HUES6 (cell line): Measurements from ENCODE around the gene INPP4A.

ENCODE experiments used
- H3K27ac ChIP-seq: 2 replicates; pipeline ENCODE4 v1.7.0; 2013; ENCODE audit warnings: low read depth, mild to moderate bottlenecking, low read length, inconsistent platforms
- H3K27me3 ChIP-seq: 2 replicates; pipeline ENCODE4 v1.6.1; 2013; ENCODE audit warnings: low read length; ENCODE audit not compliant: control insufficient read depth, insufficient read depth
- H3K36me3 ChIP-seq: 2 replicates; pipeline ENCODE4 v1.6.1; 2013; ENCODE audit warnings: low read length; ENCODE audit not compliant: control insufficient read depth, insufficient read depth
- H3K4me1 ChIP-seq: 2 replicates; pipeline ENCODE4 v1.6.1; 2013; ENCODE audit warnings: low read length; ENCODE audit not compliant: control insufficient read depth, insufficient read depth
- H3K4me3 ChIP-seq: 2 replicates; pipeline ENCODE4 v1.5.1; 2013; ENCODE audit warnings: low read depth, low read length
- H3K9ac ChIP-seq: one replicate; pipeline ENCODE4 v1.6.1; 2013; ENCODE audit warnings: mild to moderate bottlenecking, low read length
- H3K9me3 ChIP-seq: 2 replicates; pipeline ENCODE4 v1.6.1; 2013; ENCODE audit warnings: low read depth, low read length; ENCODE audit not compliant: control insufficient read depth, insufficient read depth

Gene INPP4A

GRCh38 chr2:98560256-98560771 is 115.7 kb downstream of the INPP4A start:
- Histone ChIP-seq H3K4me3 (no peak overlapping the region), H3K27ac (no peak overlapping the region), H3K27me3 (no peaks in the 10 kb centered on the region), H3K4me1 (no peaks in the 10 kb centered on the region), H3K9ac (no peak overlapping the region), H3K36me3 (peaks cover 67% of the 10 kb centered on the region), H3K9me3 (no peaks in the 10 kb centered on the region)

DNA sequence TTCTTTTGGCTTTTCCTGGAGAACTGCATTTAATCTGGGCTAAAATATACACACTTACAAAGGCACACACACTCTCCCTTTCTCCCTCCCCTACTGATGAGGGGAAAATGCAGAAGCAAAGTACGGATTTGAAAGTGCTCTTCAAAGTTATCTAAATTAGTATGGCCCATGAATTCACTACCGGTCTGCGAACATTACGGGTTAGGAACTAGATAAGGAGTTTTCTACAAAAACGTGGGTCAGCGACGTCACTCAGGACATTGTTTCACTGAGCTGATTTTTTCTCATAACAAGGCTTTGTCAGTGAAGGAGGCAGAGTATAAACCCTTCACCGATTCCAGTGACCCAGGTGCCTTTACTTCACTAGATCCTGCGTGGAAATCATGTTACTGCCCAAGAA is 116.4 kb downstream of the INPP4A start:
- Histone ChIP-seq H3K4me1 (no peaks in the 10 kb centered on the region), H3K4me3 (no peak overlapping the region), H3K9me3 (no peaks in the 10 kb centered on the region), H3K9ac (no peak overlapping the region), H3K27me3 (no peaks in the 10 kb centered on the region), H3K36me3 (peaks cover 67% of the 10 kb centered on the region), H3K27ac (no peak overlapping the region)

- H3K4me3 ChIP-seq: no peak overlapping the region
- H3K9ac ChIP-seq: no peak overlapping the region
- no peak overlapping the region for H3K27ac ChIP-seq
- no peaks in the 10 kb centered on the region for H3K4me1 ChIP-seq
- no peaks in the 10 kb centered on the region for H3K27me3 ChIP-seq
- peaks cover 68% of the 10 kb centered on the region for H3K36me3 ChIP-seq
- no peaks in the 10 kb centered on the region for H3K9me3 ChIP-seq
Measured at GRCh38 chr2:98561902-98562695, 117.4 kb downstream of the INPP4A start.

DNA sequence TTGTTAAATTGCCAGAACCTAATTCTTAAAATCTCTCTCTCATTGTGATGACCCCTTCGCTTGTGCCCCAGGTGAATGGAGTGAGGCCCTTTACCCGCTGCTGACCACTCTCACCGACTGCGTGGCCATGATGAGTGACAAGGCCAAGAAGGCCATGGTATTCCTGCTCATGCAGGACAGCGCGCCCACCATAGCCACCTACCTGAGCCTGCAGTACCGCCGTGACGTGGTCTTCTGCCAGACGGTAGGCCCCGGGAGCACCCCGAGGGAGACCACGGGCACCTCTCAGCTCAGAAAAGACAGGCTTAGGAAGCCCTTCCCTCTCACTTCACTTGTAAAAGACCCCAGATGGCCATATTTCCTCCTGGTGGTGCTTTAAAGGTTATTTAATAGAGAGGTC is 118.7 kb downstream of the INPP4A start:
- Histone ChIP-seq H3K4me1 (no peaks in the 10 kb centered on the region), H3K4me3 (no peak overlapping the region), H3K9me3 (no peaks in the 10 kb centered on the region), H3K27me3 (no peaks in the 10 kb centered on the region), H3K9ac (no peak overlapping the region), H3K27ac (no peak overlapping the region), H3K36me3 (peaks cover 73% of the 10 kb centered on the region)

DNA sequence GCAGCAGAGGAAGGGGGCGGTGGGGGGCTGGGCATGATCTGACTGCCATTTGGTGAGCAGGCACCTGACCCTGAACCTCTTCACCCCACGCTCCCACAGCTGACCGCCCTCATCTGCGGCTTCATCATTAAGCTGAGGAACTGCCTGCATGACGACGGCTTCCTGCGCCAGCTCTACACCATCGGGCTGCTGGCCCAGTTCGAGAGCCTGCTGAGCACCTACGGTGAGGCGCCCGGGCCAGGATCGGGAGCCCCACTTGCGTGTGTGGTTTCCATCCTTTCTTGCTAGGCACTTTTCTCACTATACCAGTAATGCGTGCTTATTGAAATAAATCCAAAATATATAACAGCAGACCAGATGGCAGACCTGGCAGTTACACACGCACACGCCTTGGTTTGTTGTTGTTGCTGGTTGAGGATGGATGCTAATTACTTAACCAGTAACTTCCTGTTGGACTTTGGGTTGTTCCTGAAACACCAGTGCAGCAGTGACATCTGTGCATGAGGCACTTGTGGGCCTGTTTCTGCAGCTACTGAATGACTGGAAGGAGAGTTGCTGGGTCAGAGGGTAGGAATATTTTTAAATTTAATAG is 120.0 kb downstream of the INPP4A start:
- peaks cover 76% of the 10 kb centered on the region for H3K36me3 ChIP-seq
- H3K27me3 ChIP-seq: no peaks in the 10 kb centered on the region
- H3K4me1 ChIP-seq: no peaks in the 10 kb centered on the region
- H3K4me3 ChIP-seq: no peak overlapping the region
- H3K9ac ChIP-seq: no peak overlapping the region
- H3K9me3 ChIP-seq: no peaks in the 10 kb centered on the region
- no peak overlapping the region for H3K27ac ChIP-seq

- H3K4me3 ChIP-seq: no peak overlapping the region
- H3K9me3 ChIP-seq: no peaks in the 10 kb centered on the region
- peaks cover 78% of the 10 kb centered on the region for H3K36me3 ChIP-seq
- no peak overlapping the region for H3K9ac ChIP-seq
- no peaks in the 10 kb centered on the region for H3K4me1 ChIP-seq
- no peak overlapping the region for H3K27ac ChIP-seq
- H3K27me3 ChIP-seq: no peaks in the 10 kb centered on the region
Measured at GRCh38 chr2:98565286-98565860, 120.7 kb downstream of the INPP4A start.

- Histone ChIP-seq H3K36me3 (peaks cover 79% of the 10 kb centered on the region), H3K9me3 (no peaks in the 10 kb centered on the region), H3K27ac (no peak overlapping the region), H3K4me1 (no peaks in the 10 kb centered on the region), H3K27me3 (no peaks in the 10 kb centered on the region), H3K4me3 (no peak overlapping the region), H3K9ac (no peak overlapping the region)
Measured at GRCh38 chr2:98565941-98566340, 121.3 kb downstream of the INPP4A start.

DNA sequence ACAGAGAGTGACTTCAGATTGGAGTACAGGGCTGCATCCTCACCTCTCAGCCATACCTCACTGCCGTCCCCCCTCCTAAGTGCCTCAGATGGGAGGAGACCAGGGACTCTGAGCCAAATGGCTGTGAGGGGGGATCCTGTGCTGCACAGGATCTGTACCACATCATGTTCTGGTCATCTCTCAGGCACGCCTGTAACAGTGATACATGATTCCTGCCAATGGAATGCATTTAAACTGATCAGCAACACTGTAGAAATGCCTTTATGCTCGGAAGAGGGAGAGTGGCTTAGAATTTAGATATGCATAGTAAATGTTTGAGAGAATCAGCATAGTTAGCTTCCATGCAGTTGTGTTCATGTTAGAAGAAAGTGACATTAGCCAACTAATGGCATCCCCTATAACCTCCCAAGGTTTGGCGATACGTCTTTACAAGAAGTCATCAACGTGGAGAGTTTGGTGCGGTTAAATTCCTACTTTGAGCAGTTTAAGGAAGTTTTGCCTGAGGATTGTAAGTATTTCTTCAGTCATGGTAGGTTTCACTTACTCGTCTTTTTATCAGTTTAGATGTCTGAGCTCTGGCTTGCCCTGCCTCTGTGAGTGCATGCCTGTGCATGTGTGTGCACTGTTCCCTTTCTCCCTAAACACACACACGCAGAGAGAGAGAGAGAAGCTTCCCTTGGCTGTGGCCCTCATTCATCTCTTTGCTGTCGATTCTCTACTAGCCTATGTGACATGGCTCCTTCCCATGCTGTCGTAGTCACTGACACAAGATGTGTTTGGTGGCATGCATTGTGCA is 123.7 kb downstream of the INPP4A start:
- H3K36me3 ChIP-seq: peaks cover 93% of the 10 kb centered on the region
- no peaks in the 10 kb centered on the region for H3K4me1 ChIP-seq
- no peaks in the 10 kb centered on the region for H3K27me3 ChIP-seq
- no peaks in the 10 kb centered on the region for H3K9me3 ChIP-seq
- no peak overlapping the region for H3K27ac ChIP-seq
- H3K4me3 ChIP-seq: no peak overlapping the region
- no peak overlapping the region for H3K9ac ChIP-seq

- Histone ChIP-seq H3K4me3 (no peak overlapping the region), H3K4me1 (no peaks in the 10 kb centered on the region), H3K27me3 (no peaks in the 10 kb centered on the region), H3K9ac (no peak overlapping the region), H3K36me3 (peaks cover 91% of the 10 kb centered on the region), H3K9me3 (no peaks in the 10 kb centered on the region), H3K27ac (no peak overlapping the region)
Measured at GRCh38 chr2:98569197-98569793, 124.6 kb downstream of the INPP4A start.

DNA sequence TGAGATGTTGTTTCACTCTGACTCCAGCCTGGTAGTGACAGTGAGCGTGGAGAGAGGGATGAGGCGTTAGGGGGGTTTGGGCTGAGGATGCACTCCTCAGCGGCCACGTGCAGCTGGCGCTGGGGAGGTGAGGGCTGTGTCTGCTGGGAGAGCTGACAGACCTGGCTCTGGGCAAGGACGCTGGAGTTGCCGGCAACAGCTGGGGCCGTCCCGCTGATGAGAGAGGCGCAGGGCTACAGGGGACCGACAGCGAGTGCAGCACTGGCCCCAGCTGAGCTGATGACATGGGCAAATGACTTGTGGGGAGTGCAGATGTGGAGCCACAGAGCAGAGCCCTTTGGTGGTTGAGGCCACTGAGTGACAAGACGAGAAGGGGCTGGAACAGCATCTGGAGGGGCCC is 125.3 kb downstream of the INPP4A start:
- H3K36me3 ChIP-seq: peaks cover 90% of the 10 kb centered on the region
- no peaks in the 10 kb centered on the region for H3K9me3 ChIP-seq

More for the DNA sequence above, 125.3 kb downstream of the INPP4A start:
- Histone ChIP-seq H3K4me3 (no peak overlapping the region), H3K4me1 (no peaks in the 10 kb centered on the region), H3K27me3 (no peaks in the 10 kb centered on the region), H3K9ac (no peak overlapping the region), H3K27ac (no peak overlapping the region)
